Measurements from ENCODE around the gene SCARF2.
"Not testable (repeated sequence)": the region's sequence is repeated elsewhere in the genome, so short reads cannot be mapped to it uniquely, and the experiment has no call there.

SCARF2 gene

DNA sequence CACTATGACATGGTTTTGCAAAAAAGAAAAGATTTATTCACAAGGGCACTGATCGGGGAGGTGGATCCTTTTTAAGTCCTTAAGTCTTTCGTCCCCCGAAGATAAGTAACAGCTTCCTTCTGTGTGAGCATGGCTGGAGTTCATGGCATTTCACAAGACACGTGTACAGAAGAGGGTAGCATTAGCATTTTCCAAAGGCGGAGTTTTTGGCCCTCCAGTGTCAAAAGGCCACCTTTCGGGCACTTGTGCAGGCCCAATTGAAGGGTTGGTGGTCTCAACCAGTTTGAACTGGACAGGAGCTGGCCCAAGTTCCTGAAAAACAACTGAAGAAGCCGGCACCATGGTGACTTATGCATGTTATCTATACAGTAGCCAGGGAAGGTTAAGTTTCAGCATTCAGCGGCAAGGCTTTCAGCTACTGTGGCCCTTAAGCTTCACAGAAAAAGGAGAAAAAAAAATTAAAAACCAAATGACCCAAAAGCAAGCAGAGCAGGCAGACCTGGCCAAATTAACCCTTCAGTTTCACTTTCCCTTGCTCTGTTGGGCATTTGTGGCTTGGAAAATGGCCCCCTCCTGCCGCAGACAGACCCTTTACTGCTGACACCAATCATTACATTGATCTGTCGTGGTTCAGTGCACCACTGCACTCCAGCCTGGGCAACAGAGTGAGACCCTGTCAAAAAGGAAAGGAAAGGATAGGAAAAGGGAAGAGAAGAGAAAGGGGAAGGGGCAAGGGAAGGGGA, 25.0 kb downstream of the SCARF2 start:
- no peak for DNase-seq (ENCODE audit: low spot score)

DNA sequence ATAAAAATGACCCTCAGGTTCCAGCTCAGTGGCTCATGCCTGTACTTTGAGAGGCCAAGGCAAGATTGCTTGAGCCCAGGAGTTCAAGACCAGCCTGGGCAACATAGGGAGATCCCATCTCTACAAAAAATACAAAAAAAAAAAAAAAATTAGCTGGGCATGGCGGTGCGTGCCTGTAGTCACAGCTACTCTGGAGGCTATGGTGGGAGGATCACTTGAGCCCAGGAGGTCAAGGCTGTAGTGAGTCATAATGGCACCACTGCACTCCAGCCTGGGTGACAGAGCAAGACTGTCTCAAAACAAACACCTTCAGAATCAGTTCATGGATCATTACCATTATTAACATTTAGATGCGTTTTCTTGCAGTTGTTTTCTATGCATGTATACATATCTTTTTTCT, 28.2 kb downstream of the SCARF2 start:
- DNase-seq (ENCODE audit: low spot score): not testable (repeated sequence)

DNA sequence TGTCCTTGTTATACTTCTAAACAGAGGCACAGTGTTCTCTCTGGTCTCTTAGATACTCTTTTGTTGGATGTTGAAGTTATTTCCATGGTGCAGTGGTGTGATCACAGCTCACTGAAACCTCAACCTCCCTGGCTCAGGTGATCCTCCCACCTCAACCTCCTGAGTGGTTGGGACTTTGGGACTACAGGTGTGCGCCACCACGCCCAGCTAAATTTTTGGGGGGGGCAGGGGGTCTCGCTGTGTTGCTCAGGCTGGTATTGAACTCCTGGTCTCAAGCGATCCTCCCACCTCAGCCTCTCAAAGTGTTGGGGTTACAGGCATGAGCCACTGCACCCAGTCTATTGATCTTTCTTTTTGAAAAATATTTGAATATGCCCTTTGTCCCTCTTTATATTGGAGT, 28.7 kb downstream of the SCARF2 start:
- DNase-seq (ENCODE audit: low spot score): no peak

DNA sequence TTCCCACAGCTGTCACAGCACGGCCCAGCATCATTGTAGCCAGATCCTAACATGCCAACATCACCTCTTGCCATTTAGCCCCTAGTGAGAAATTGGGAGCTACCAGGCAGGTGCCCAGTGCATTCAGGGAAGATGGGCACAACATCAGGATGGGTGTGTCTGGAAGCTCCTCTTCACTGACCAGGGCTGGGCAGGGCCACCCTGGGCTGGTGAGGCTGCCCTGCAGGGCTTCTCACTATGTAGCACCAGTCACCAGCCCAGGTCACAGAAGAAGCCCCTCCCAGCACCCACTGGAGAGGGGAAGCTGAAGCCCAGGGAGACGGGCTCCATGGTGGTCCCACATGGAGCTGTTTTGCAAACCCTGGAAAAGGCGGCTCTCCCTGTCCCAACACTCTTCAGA, 29.8 kb downstream of the SCARF2 start:
- DNase-seq (ENCODE audit: low spot score): no peak

DNA sequence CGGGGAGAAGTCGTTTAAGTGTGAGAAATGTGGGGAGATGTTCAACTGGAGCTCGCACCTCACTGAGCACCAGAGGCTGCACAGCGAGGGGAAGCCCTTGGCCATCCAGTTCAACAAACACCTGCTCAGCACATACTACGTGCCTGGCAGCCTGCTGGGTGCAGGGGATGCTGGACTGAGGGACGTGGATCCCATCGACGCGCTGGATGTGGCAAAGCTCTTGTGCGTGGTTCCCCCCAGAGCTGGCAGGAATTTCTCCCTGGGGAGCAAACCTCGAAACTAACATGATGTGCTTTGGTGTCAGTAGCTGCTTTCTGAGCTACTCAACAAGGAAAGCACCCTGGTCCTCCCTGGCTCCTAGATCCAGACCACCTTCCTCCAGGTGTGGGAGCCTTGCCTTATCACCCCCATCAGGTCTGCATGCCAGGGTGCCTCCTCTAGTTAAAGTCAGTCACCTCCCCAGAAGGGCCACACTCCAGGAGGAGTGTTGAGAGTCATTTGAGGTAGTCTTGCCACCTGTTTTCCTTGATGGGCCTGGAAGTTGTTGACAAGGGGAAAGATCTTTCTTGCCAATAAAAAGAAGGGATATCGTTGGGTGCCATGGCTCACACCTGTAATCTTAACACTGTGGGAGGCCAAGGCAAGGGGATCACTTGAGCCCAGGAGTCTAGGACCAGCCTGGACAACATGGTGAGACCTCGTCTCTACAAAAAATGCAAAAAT, 30.8 kb downstream of the SCARF2 start:
- no peak for DNase-seq (ENCODE audit: low spot score)

DNA sequence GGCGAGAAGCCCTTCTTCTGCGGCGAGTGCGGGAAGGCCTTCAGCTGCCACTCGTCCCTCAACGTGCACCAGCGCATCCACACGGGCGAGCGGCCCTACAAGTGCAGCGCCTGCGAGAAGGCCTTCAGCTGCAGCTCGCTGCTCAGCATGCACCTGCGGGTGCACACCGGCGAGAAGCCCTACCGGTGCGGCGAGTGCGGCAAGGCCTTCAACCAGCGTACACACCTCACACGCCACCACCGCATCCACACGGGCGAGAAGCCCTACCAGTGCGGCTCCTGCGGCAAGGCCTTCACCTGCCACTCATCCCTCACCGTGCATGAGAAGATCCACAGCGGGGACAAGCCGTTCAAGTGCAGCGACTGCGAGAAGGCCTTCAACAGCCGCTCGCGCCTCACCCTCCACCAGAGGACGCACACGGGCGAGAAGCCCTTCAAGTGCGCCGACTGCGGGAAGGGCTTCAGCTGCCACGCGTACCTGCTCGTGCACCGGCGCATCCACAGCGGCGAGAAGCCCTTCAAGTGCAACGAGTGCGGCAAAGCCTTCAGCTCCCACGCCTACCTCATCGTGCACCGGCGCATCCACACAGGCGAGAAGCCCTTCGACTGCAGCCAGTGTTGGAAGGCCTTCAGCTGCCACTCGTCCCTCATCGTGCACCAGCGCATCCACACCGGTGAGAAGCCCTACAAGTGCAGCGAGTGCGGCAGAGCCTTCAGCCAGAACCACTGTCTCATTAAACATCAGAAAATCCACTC, 31.5 kb downstream of the SCARF2 start:
- DNase-seq (ENCODE audit: low spot score): no peak

DNA sequence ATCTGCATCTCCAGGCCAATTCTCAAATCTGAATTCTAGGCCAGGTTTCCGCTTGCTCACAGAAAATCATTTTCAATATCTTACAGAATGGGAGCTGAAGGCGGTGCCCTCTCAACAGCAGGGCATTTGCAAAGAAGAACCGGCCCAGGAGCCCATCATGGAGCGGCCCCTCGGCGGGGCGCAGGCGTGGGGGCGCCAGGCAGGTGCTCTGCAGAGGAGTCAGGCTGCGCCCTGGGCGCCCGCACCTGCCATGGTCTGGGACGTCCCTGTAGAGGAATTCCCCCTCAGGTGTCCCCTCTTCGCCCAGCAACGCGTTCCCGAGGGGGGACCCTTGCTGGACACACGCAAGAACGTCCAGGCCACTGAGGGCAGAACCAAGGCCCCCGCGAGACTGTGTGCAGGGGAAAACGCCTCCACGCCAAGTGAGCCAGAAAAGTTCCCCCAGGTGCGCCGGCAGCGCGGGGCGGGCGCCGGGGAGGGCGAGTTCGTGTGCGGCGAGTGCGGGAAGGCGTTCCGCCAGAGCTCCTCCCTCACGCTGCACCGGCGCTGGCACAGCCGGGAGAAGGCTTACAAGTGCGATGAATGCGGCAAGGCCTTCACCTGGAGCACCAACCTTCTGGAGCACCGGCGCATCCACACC, 32.2 kb downstream of the SCARF2 start:
- DNase-seq (ENCODE audit: low spot score): no peak

DNA sequence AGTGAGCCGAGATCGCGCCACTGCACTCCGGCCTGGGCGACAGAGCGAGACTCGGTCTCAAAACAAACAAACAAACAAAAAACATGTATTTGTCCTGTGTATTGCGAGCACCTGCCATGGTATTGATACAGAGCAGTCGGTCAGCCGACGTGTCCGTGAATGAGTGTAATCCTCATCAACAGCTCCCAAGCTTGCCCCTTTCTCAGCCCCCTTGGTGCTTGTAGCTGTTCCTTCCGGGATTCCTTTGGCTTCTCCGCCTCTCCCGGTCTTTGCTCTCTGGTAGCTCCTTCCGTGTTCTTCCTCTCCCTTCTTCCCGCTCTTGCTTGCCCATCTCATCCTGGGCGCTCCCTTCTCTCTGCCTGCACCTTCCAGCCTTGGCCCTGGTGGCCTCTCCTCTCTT, 32.7 kb downstream of the SCARF2 start:
- DNase-seq (ENCODE audit: low spot score): no peak

DNA sequence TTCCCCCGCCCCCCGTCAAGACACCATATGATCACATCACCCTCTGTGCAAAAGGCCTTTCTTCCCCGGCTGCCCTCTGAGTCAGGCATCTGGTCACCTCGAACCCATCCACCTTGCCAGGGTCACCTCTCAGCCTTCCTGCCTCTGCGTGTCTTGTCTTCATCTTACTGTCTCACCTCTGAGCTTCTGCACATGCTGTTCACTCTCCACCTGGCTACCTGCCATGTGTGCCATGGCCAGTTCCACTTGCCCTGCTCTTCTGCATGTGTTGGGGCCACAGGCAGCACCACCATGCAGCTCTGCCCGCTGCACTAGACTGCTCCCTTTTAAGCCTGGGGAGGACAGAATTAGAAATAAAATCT, 33.9 kb downstream of the SCARF2 start:
- DNase-seq (ENCODE audit: low spot score): no peak

DNA sequence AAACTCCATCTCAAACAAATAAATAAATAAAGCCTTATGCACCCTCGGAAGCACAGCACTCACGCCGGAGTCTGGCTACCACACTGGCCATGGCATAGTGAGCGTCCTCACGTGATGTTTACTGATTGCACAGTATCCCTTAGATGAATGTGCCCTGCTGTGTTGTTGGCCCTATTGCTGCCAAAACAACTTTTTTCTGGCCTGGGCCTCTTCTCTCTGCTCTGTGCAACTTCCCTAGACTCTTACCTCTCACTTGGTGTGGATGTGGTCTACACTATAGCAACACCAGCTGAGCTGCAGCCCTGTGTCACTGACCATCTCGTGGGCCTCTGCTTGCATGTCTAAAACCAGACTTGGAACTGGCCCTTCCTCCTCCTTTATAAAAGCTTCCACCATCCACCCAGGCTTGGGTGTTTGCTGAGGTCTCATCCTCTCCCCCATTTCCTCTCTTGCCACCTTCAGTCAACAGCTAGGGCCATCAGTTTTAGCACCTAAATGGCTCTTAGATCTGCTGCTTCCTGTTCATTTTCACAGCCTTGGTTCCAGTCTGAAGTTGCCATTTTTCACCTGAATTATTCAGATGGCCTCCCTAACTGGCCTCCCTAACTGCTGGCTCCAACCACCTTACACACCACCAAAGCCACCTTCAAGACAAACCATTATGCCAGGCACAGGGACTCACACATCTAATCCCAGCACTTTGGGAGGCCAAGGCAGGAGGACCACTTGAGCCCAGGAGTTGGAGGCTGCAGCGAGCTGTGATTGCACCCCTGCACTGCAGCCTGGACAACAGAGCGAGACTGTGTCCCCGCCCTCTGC, 34.5 kb downstream of the SCARF2 start:
- DNase-seq (ENCODE audit: low spot score): no peak

DNA sequence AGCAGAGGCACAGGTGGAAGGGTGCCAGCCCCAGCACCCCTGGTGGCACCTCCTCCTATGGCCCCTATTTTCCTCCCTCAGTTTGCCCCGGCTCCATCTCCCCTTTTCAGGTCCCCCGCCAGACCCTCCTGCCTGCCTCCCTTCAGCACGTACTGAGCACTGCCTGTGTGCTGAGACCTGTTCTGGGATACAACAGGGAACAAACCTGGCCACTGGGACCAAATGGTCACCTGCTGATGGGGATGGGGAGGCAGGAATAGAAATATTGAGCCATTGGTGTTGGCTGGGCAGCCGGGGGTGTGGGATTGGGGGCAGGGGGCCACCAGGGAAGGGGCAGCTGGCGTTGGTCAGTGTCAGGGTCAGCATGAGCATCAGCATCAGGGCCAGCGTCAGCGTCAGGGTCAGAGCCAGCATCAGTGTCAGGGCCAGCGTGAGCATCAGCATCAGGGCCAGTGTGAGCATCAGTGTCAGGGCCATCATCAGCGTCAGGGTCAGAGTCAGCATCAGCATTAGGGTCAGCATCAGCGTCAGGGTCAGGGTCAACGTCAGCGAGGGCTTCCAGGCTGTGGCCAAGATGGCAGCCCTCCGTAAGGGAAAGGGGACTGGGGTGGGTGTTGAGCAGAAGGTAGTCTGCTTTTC, 36.1 kb downstream of the SCARF2 start:
- no peak for DNase-seq (ENCODE audit: low spot score)

DNA sequence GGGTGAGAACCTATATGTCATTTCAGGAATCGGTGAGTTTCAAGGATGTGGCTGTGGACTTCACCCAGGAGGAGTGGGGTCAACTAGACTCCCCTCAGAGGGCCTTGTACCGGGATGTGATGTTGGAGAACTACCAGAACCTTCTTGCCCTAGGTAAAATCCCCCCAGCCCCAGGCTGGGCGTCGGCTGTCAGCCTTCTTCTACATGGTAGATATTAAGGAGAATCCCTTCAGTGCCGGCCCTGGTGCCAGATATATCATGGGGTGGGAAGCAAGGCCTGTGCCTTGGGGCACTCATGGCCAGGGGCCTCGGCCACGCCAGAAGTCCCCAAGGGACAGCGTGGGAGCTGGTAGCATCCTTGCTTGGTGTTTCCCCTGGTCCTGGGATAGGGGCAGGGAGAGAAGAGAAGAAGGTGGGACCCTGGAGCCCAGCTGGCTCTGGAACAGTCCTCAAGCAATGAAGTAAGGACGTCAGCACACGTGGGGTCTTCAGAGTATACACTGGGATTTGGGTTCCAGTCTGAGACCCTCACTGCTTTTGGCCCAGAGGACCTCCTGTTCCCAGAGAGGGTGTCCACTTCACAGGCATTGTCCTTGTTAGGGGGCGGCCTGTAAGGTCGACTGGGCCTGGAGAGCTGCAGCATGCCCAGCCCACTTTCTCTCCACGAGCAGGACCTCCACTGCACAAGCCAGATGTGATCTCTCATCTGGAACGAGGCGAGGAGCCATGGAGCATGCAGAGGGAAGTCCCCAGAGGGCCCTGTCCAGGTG, 36.8 kb downstream of the SCARF2 start:
- DNase-seq (ENCODE audit: low spot score): no peak

DNA sequence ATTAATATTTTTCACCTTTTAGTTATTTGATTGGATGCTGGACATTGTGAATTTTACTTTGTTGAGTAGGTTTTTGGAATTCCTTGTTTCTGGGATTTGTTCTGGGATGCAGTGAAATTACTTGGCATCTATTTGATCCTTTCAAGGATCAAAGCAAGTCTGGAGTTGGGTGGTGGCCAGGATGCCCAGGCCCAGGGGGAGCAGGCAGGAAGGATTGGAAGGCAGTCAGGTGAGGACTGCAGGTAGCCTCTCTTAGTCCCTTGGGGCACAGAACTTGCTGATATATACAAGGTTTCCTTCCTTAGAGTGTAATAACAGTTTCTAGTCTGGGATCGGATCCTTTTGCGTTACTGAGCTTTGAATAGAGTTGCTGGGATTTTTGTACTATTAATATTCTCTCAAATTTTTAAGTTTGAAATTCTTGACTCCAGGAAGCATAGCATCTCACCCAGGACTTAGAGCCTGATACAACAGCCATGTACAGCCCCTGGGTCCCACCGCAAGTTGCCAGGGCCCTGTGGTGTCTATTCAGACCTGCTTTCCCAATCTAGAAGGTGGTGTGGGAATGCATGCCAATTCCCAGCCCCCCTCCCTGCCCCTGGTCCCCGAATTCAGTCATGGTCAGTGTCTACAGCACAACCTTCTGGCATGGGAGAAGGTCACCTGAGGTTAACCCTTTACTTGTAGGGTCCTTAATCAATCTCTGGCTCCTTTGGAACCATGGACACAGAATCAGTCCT, 37.6 kb downstream of the SCARF2 start:
- no peak for DNase-seq (ENCODE audit: low spot score)

DNA sequence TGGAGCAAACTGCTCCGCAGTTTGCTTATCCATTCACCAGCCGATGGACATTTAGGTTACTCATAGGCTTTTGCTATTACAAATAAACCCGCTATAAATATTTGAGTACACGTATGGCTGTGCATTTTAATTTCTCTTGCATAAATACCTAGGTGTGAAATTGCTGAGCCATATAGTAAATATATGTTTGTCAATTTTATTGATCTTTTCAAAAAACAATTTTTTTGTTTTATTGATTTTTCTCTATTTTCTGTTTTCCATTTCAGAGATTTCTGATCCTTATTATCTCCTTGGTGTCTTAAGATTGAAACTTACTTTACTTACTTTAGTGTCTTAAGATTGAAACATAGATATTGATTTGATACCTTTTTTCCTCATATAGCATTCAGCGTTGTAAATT, 39.2 kb downstream of the SCARF2 start:
- no peak for DNase-seq (ENCODE audit: low spot score)

DNA sequence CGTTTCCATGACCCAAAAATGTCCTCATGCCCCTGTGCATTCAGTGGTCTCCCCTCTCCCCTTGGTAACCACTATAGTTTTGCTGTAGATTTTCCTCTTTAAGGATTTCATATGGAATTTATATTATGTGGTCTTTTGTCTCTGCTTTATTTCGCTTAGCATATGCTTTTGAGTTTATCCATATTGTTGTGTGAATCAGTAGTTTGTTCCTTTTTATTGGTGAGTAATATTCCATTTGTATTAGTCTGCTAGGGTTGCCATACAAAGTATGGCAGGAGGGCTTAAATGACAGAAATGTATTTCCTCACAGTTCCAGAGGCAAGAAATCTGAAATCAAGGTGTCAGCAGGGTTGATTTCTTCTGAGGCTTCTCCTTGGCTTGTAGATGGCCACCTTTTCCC, 40.1 kb downstream of the SCARF2 start:
- no peak for DNase-seq (ENCODE audit: low spot score)

DNA sequence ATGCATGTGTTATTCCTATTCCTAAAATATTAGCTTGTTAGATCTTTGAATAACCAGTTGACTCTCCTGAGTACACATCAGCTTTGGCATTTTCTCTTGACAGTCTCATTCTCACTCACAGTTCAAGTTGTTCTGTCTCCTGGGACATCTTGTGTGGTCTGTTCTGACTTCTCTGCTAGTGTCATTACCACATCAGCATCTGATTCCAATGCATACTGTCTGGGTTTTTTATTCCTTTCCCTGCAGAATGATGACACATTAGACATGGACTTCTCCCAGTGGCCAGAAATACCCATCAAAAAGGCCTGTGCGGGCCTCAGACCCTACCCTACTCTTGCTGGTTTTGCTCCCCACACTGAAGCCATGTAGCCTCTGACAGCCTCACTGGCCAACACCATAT, 41.0 kb downstream of the SCARF2 start:
- DNase-seq (ENCODE audit: low spot score): no peak

DNA sequence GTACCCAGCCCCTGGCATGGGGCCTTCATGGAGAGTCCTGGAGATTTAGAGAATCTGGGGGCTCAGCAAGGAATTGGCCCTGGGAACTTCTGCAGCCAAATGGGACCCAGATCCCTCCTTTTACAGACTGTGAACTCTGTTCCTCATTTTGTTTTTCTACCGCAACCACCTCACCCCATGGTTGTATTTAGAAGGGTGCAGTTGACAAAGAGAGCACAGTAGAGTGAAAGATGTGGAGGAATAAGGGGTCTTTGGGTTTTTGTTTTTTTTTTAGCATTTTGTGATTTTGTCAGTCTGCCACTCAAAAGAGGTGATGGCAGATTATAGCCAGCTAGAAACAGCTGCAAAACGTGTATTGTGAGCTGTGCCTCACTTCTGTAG, 41.7 kb downstream of the SCARF2 start:
- DNase-seq (ENCODE audit: low spot score): no peak

DNA sequence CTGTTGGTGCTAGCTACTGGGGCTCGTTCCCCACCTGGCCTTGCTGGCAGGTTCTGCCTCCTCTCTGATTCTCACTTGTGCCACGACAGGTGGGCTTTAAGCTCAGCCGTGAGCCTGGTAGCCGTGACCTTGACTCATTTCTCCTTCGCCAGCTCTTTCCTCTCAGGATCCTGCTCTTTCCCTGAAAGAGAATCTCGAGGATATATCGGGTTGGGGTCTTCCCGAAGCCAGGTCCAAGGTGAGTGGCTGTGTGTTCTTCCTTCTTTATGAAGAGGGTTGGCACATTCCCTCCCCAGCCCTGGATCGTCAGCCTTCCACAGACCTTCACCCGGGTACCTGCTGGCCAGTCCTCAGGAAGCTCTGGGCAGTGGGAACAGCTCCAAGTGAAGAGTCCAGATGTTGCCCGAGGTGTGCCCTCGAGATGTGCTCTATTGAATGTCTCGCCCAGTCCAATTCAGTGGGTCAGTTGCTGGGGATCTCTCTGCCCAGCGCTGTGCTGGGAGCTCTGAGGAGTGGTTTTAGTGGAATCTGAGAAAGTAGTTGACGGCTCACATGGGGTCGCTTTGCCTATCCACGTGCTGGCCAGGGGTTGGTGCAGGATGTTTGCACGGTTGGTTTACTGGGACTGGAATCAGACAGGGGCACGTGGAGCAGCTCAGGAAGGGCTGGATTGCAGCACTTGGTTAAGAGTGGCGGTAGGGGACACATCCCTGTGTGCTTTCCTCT, 42.3 kb downstream of the SCARF2 start:
- DNase-seq (ENCODE audit: low spot score): no peak

Measured in putamen (tissue), 1 donor.